Progenitor cell of endocrine pancreas (in vitro differentiated cells): ENCODE measurements around the gene PCBP1. TPM values are rescaled to one million over a fixed set of nuclear protein-coding genes. Genes with fewer than 3 reads are reported as not detected.
A peak's percentile ranks its signal among the peaks of the same experiment; 100 is the strongest.

Experiments
- DNase-seq: peaks from one replicate; pipeline ENCODE4 v3.0.0; 2021; ENCODE audit warnings: low spot score; ENCODE audit not compliant: unreplicated experiment
- H3K27ac Mint-ChIP-seq: 2 replicates; pipeline ENCODE4 v1.8.0; 2021; ENCODE audit warnings: mild to moderate bottlenecking, moderate library complexity, mixed read lengths
- H3K27me3 Mint-ChIP-seq: 2 replicates; pipeline ENCODE4 v1.8.0; 2021; ENCODE audit warnings: mixed read lengths
- H3K36me3 Mint-ChIP-seq: 2 replicates; pipeline ENCODE4 v1.8.0; 2022; ENCODE audit warnings: mixed read lengths; ENCODE audit not compliant: insufficient read depth
- H3K4me1 Mint-ChIP-seq: 2 replicates; pipeline ENCODE4 v1.8.0; 2021; ENCODE audit warnings: low read depth, mixed read lengths
- H3K4me3 Mint-ChIP-seq: 2 replicates; pipeline ENCODE4 v1.8.0; 2021; ENCODE audit warnings: low read depth, mild to moderate bottlenecking, moderate library complexity, mixed read lengths
- H3K9me3 Mint-ChIP-seq: 2 replicates; pipeline ENCODE4 v1.8.0; 2021; ENCODE audit warnings: low read depth, mixed read lengths
- CTCF ChIP-seq: fragments of 200-600 bp; sonication (generic); IDR thresholded peaks from one replicate; pipeline ENCODE4 v1.5.0; 2021; ENCODE audit warnings: antibody characterized with exemption, mild to moderate bottlenecking; ENCODE audit not compliant: unreplicated experiment
- total RNA-seq: library from RNA; stranded (reverse); gene quantifications from 2 replicates; pipeline ENCODE4 v1.2.1, GENCODE V29; 2021

PCBP1 gene
- total RNA-seq, 1 donor from 2014 or later = 305 TPM

GRCh38 chr2:70087702-70088597, 673 bp downstream of the PCBP1 start:
- H3K27me3 Mint-ChIP-seq = no peaks in the 10 kb centered on the region
- H3K27ac Mint-ChIP-seq = peak overlapping the region; percentile 99
- peak overlapping the region; percentile 98 for H3K4me3 Mint-ChIP-seq
- H3K4me1 Mint-ChIP-seq = peaks cover 28% of the 10 kb centered on the region
- H3K9me3 Mint-ChIP-seq = no peaks in the 10 kb centered on the region
- TF ChIP-seq CTCF = no peak
- peaks cover 24% of the 10 kb centered on the region for H3K36me3 Mint-ChIP-seq
- peak; percentile 25 for DNase-seq

GRCh38 chr2:70088598-70089219, 1.4 kb downstream of the PCBP1 start:
- H3K27me3 Mint-ChIP-seq = no peaks in the 10 kb centered on the region
- H3K36me3 Mint-ChIP-seq = peaks cover 23% of the 10 kb centered on the region
- DNase-seq = no peak
- peaks cover 27% of the 10 kb centered on the region for H3K4me1 Mint-ChIP-seq
- no peak for TF ChIP-seq CTCF
- no peaks in the 10 kb centered on the region for H3K9me3 Mint-ChIP-seq
- peak overlapping the region; percentile 98 for H3K4me3 Mint-ChIP-seq
- peak overlapping the region; percentile 99 for H3K27ac Mint-ChIP-seq

- DNase-seq = peak; percentile 23
- TF ChIP-seq CTCF = no peak
- H3K36me3 Mint-ChIP-seq = peaks cover 23% of the 10 kb centered on the region
- peaks cover 22% of the 10 kb centered on the region for H3K4me1 Mint-ChIP-seq
- peak overlapping the region; percentile 98 for H3K4me3 Mint-ChIP-seq
- no peaks in the 10 kb centered on the region for H3K9me3 Mint-ChIP-seq
- H3K27me3 Mint-ChIP-seq = no peaks in the 10 kb centered on the region
- peak overlapping the region; percentile 99 for H3K27ac Mint-ChIP-seq
Measured at GRCh38 chr2:70089220-70089982, 2.1 kb downstream of the PCBP1 start.

- Mint-ChIP-seq H3K27me3 (no peaks in the 10 kb centered on the region), H3K27ac (peak overlapping the region; percentile 99), H3K9me3 (no peaks in the 10 kb centered on the region), H3K4me1 (peaks cover 18% of the 10 kb centered on the region), H3K4me3 (peak overlapping the region; percentile 98), H3K36me3 (peaks cover 23% of the 10 kb centered on the region)
- TF ChIP-seq CTCF = no peak
- no peak for DNase-seq
Measured at GRCh38 chr2:70089983-70090525, 2.8 kb downstream of the PCBP1 start.
